ENCODE results near the gene SLFNL1.

DNA sequence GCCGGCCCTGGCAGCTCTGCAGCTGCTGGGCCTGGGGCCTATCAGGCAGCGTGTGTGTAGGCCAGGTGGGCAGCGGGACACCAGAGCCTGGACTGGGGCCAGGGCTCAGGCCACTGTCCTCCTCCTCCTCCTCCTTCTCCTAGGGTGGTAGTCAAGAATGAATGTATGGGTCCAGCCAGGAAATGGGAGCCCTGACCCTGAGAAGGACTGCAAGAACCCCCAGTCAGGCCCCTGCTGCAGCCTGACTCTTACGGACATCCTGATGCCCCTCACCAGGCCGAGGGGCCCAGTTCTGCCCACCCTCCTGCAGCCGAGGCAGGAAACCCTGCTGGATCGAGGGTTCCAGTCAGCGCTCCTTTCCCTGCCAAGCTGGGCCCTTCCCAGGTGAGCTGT, 3.5 kb downstream of the SLFNL1 start:
- no peak for TF ChIP-seq CTCF (IDR thresholded peaks at IDR 0.05)
- TF ChIP-seq KDM1A (IDR thresholded peaks at IDR 0.05; ENCODE audit: low read depth), result no peak
- TF ChIP-seq HMGXB4 (CRISPR knock-in tag; IDR thresholded peaks at IDR 0.05; ENCODE audit: borderline replicate concordance), result no peak
- TF ChIP-seq CBX2 (IDR thresholded peaks at IDR 0.05; ENCODE audit: borderline replicate concordance, low read depth), result no peak
- TF ChIP-seq POLR2A (IDR thresholded peaks at IDR 0.05; ENCODE audit: low read length), result no peak
- no peak for TF ChIP-seq E2F6 (IDR thresholded peaks at IDR 0.05; ENCODE audit: borderline replicate concordance, low read depth)
- no peak for TF ChIP-seq HDAC2 (IDR thresholded peaks at IDR 0.05)
- TF ChIP-seq EP300 (IDR thresholded peaks at IDR 0.05), result no peak
- TF ChIP-seq, protein P1, sequence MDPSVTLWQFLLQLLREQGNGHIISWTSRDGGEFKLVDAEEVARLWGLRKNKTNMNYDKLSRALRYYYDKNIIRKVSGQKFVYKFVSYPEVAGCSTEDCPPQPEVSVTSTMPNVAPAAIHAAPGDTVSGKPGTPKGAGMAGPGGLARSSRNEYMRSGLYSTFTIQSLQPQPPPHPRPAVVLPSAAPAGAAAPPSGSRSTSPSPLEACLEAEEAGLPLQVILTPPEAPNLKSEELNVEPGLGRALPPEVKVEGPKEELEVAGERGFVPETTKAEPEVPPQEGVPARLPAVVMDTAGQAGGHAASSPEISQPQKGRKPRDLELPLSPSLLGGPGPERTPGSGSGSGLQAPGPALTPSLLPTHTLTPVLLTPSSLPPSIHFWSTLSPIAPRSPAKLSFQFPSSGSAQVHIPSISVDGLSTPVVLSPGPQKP (IDR thresholded peaks at IDR 0.05; ENCODE audit: low read depth, low read length), result no peak
- TF ChIP-seq, protein P2, sequence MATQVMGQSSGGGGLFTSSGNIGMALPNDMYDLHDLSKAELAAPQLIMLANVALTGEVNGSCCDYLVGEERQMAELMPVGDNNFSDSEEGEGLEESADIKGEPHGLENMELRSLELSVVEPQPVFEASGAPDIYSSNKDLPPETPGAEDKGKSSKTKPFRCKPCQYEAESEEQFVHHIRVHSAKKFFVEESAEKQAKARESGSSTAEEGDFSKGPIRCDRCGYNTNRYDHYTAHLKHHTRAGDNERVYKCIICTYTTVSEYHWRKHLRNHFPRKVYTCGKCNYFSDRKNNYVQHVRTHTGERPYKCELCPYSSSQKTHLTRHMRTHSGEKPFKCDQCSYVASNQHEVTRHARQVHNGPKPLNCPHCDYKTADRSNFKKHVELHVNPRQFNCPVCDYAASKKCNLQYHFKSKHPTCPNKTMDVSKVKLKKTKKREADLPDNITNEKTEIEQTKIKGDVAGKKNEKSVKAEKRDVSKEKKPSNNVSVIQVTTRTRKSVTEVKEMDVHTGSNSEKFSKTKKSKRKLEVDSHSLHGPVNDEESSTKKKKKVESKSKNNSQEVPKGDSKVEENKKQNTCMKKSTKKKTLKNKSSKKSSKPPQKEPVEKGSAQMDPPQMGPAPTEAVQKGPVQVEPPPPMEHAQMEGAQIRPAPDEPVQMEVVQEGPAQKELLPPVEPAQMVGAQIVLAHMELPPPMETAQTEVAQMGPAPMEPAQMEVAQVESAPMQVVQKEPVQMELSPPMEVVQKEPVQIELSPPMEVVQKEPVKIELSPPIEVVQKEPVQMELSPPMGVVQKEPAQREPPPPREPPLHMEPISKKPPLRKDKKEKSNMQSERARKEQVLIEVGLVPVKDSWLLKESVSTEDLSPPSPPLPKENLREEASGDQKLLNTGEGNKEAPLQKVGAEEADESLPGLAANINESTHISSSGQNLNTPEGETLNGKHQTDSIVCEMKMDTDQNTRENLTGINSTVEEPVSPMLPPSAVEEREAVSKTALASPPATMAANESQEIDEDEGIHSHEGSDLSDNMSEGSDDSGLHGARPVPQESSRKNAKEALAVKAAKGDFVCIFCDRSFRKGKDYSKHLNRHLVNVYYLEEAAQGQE (IDR thresholded peaks at IDR 0.05), result no peak
- TF ChIP-seq RNF2 (IDR thresholded peaks at IDR 0.05; ENCODE audit: borderline replicate concordance, low read depth), result no peak
- TF ChIP-seq JUNB (IDR thresholded peaks at IDR 0.05), result no peak
